AG08395 (cell line): ENCODE data around the gene SERPINA7.
"Not testable (repeated sequence)": the region's sequence is repeated elsewhere in the genome, so short reads cannot be mapped to it uniquely, and the experiment has no call there.

Source experiments
- DNase-seq: peaks from one replicate; pipeline ENCODE4 v3.0.0; 2012; ENCODE audit warnings: mixed read lengths, low spot score

SERPINA7 gene, protein sequence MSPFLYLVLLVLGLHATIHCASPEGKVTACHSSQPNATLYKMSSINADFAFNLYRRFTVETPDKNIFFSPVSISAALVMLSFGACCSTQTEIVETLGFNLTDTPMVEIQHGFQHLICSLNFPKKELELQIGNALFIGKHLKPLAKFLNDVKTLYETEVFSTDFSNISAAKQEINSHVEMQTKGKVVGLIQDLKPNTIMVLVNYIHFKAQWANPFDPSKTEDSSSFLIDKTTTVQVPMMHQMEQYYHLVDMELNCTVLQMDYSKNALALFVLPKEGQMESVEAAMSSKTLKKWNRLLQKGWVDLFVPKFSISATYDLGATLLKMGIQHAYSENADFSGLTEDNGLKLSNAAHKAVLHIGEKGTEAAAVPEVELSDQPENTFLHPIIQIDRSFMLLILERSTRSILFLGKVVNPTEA

GRCh38 chrX:106038625-106039024 lies at the start of gene SERPINA7:
Gene SERPINA7 (minus strand): TSS chrX:106038727. CDS start chrX:106037058, 1,669 bp downstream.
- no peak for DNase-seq

DNA sequence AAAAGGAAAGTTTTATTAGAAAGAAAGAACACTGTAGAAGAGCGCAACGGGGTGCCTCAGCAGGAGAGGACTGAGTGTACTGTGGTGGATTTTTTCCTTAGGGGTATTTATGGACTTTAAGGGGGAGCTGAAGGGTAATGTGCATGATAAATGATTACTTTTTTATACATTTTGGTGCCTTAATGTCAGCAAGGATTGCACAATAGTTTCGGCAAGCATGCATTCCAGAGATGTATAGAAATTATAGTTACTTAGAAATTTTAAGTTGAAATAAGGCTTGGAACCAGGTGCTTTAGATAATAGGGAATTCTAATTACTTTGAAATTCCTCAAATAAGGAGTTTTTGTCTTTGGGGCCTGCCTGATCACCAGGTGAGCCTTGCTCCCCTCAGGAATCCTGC lies 30.5 kb upstream of the SERPINA7 start:
- no peak for DNase-seq

DNA sequence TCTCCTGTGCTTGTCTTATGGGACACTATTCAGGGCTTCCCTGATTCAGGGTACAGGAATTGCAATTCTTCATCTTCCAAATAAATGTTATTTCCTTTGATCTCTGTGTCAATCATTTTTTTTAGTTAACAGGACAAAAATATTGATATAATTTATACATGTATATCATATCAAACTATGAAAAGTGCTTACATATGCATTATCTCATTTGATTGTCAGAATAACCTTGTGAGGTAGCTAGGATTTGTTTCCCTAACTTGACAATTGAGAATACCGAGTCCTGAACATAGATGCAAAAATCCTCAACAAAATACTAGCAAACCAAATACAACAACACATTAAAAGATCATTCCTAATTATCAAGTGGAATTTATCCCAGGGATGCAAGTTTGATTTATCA lies 11.5 kb upstream of the SERPINA7 start:
- DNase-seq = no peak

GRCh38 chrX:106042296-106042695 lies 3.8 kb upstream of the SERPINA7 start:
- DNase-seq = no peak

GRCh38 chrX:106040861-106041260 lies 2.3 kb upstream of the SERPINA7 start:
- DNase-seq = no peak

GRCh38 chrX:106039920-106040319 lies 1.4 kb upstream of the SERPINA7 start:
- DNase-seq = no peak

DNA sequence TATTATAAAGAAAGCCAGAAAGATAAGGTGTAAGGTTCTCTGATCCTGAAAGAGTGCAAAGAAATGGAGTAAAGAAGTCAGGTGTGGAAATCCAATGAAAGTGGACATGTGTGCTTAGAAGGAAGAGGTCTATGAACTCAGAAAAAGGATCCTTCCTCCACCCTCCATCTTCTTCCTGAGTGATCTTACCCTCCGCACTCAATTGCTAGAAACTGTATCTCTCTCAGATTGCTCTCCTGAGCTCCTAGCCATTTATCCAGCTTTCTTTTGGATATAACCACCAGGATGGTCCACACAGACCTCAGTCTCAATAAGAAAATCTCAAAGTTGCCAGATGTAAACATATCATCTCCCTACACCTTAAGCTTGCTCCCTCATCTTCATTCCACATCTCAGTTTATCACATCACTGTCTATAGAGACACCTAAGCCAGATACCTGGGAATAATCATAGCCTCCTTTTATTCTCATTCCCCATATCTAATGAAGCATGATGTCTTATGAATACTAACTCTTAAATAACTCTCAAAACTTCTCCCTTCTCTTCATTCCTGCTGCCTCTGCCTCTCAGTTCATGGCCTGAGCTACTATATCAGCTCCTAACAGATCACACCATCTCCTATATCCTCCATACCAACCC lies 573 bp downstream of the SERPINA7 start:
- DNase-seq = no peak

GRCh38 chrX:106036716-106037115 lies 1.8 kb downstream of the SERPINA7 start:
- DNase-seq = no peak

- DNase-seq = no peak
These were observed 3.5 kb downstream of the SERPINA7 start for GRCh38 chrX:106035064-106035463.

DNA sequence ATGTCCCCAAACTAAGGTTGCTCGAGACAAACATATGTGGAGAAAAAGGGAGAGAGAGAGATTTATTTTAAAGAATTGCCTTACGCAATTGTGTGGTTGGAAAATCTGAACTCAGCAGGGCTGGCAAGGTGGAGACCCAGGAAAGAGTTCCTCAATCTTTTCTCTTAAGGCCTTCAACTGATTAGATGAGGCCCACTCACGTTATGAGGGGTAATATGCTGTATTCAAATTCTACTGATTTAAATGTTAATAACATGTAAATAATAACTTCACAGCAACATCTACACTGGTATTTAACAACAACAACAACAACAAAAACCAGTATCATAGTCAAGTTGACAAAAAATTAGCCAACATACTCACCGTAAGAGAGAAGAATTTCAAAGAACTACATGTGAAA lies 14.6 kb downstream of the SERPINA7 start:
- DNase-seq = no peak

DNA sequence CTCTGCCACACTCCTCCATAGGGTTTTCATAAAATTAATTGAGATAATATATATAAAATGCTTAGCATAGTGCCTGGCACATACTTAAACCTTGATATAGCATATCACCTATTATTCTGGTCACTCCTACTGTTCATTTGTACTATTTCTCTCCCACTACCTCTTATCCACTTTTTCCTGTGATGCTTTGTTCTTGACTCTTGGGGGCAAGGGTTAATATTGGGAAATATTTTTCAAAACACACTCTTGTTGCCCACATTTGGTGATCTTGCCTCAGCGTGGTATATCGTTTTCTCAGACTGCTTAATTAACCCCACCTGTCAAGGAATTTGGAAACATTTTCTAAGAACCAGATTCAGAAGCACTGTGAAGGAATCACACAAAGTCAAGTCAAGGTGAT lies 16.3 kb downstream of the SERPINA7 start:
- DNase-seq = no peak

- no peak for DNase-seq
These were observed 24.3 kb downstream of the SERPINA7 start for GRCh38 chrX:106014119-106014775.

DNA sequence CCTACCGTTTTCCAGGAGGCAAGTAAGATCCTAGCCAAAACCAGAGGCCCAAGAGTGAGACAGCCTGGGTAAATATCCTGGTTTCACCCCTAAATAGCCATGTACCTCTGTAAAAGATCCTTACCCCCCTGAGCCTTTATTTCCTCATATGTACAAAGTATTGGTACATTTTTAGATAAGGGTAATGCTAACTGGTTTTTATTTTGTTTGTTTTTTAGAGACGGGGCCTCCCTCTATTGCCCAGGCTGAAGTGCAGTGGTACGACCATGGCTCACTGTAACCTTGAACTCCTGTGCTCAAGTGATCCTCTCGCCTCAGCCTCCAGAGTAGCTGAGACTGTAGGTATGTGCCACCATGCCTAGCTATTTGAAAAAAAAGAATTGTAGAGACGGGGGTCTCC lies 29.4 kb downstream of the SERPINA7 start:
- DNase-seq = no peak

- no peak for DNase-seq
These were observed 30.7 kb downstream of the SERPINA7 start for GRCh38 chrX:106007815-106008214.

DNA sequence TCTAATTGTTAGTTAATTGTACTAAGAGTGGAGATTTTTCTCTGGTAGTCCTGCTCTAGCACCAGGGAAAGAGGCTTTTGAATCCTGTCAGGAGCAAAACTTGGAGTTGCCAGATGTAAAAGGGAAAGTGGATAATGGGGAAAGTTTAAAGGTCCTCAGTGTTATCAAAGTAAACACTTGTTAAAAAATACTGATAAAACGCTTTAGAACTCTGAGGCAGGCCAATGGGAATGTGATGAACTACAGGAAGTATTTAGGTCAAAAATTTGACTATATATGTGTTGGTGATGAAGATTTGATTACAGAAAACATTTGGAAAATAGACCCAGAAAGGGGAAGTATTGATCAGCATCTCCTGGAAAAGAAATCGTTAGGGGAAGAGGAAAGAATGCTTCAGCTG lies 32.8 kb downstream of the SERPINA7 start:
- DNase-seq = no peak

DNA sequence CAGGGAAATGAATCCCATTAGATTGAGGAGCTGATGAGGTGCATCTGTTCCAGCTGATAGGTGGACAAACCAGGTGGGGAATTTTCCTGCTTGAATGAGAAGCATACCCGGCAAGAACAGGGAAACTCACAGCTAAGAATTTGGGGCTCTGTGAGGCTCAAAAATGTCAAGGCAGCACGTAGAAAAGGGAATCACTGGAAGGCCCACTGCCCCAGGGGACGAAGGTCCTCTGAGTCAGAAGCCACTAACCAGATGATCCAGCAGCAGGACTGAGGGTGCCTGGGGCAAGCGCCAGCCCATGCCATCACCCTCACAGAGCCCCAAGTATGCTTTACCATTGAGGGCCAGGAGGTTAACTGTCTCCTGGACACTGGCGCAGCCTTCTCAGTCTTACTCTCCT lies 37.9 kb downstream of the SERPINA7 start:
- not testable (repeated sequence) for DNase-seq

DNA sequence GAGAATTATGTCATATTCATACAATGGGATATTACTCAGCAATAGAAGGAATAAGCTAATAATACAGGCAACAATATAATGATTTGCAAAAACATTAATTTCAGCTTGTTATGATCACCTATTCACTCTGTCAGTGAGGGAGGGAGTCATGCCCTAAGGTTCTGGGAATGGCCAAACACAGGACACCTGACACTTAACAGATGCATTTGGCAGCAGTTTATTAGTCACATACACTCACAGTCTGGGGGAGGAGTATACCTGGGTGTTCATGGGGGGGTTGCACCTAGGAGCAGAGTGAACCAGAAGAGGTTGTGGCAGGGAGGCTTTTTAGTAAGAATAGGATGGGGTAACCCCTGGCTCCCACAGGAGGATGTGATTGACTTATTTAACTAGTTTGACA lies 38.3 kb downstream of the SERPINA7 start:
- no peak for DNase-seq

- no peak for DNase-seq
These were observed 39.2 kb downstream of the SERPINA7 start for GRCh38 chrX:105999294-105999693.

- not testable (repeated sequence) for DNase-seq
These were observed 50.0 kb downstream of the SERPINA7 start for GRCh38 chrX:105988487-105988886.
